ENCODE results near the gene RGMA.

- TF ChIP-seq CTCF (IDR thresholded peaks at IDR 0.05) = no peak
- TF ChIP-seq POLR2A (IDR thresholded peaks at IDR 0.05) = no peak
- TF ChIP-seq EP300 (IDR thresholded peaks at IDR 0.05) = no peak
These were observed 14.8 kb upstream of the RGMA start for GRCh38 chr15:93103823-93104222.

All from tibial nerve (tissue), 4 donors.